ENCODE measurements around the gene APOBEC3C.
"Not testable (repeated sequence)": the region's sequence is repeated elsewhere in the genome, so short reads cannot be mapped to it uniquely, and the experiment has no call there.

Gene APOBEC3C

DNA sequence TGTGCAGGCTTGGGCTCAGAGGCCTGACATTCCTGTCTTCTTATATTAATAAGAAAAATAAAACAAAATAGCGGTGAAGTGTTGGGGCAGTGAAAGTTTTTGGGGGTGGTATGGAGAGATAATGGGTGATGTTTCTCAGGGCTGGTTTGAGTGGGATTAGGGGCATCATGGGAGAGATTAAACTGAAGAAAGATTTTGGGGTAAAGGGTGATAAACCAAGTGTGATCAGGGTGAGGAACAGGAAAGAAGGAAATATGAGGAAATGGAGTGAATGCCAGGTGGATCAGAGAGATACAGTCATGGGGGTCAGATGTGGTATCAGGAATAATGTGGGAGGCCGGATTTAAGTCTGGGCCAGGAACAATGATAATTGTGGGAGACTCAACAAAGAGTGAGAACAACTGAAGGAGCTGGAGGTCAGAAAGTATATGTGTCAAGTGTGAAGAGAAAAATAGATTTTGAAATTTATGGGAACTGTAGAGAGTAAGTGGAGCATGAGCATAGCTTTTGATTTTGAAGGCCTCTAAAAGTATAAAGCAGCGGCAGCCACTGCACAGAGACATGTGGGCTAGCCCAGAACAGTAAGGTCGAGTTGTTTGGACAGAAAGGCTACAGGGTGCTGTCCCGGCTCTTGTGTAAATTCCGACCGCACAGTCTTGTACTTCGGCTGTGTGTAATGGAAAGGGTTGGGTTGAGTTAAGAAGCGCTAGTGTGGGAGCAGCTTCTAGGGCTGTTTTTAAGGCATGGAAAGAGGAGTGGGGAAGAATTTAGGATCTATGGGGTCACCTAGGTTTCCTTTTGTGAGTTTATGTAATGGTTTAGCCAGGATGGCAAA, 52.6 kb downstream of the APOBEC3C start:
- not testable (repeated sequence) for DNase-seq

- DNase-seq, result no peak
Observed at GRCh38 chr22:39068033-39068785, 54.2 kb downstream of the APOBEC3C start.
